Measurements from ENCODE around the gene KDSR. TPM values are rescaled to one million over a fixed set of nuclear protein-coding genes. Genes with fewer than 3 reads are reported as not detected.

KDSR gene
- total and polyA plus RNA-seq, 2 donors (not counting 1 experiment from before 2014, with no cell fraction given) = 43.3 to 54.1 TPM

DNA sequence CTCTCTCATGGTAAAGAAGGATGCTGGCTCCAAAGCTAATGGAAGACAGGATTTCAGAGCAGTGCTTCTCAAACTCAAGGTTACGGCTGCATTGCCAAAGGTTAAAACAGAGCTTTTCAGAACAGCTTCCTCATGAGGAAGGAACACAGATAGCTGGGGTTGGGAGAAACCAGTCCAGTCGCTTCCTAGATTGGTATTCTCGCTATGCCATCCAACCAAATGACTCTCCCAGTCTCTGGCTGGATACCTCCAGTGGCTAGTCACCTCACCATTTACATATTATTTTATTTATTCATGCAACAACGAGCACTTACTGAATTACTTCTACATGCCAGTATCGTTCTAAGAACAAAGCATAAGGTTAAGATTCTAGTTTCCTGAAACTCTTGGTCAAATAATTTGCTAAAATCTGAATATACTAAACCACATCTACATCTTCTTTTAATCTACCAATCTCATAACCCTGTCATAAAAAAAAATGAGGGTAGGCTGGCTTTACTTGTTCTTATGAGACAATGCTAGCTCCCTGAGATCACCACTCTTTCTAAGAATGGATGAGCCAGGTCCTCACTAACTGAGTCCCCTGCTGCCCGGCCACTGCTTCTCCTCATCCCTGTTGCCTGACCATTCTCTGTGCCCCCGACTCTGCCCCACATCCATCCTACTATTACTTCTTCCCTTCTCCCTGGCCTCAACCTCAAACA lies 20.4 kb downstream of the KDSR start:
- no peak overlapping the region for H3K27ac ChIP-seq (ENCODE audit: insufficient read depth, low read length)
- no peaks in the 10 kb centered on the region for H3K79me2 ChIP-seq (ENCODE audit: control insufficient read depth, insufficient read depth, low read length)
- H3K4me3 ChIP-seq (replicated peaks in 1 of 4; ENCODE audit: control extremely low read depth in 1 of 4, insufficient read depth in 1 of 4, low read depth in 3 of 4, low read length in 4 of 4) = no peak overlapping the region
- peaks cover 16% of the 10 kb centered on the region for H3K36me3 ChIP-seq (ENCODE audit: control insufficient read depth, insufficient read depth, low read length)
- TF ChIP-seq CTCF (conservative IDR thresholded peaks at IDR 0.05 in 1 of 2, IDR thresholded peaks at IDR 0.05 in 1 of 2; ENCODE audit: low read depth in 1 of 2, low read length in 2 of 2) (no peak), EZH2 (IDR thresholded peaks at IDR 0.05; ENCODE audit: low read length, missing control alignments) (no peak)
- no peaks in the 10 kb centered on the region for H3K4me1 ChIP-seq (ENCODE audit: control insufficient read depth, extremely low read depth, insufficient read depth, low read length)
- no peaks in the 10 kb centered on the region for H3K9me3 ChIP-seq (ENCODE audit: control insufficient read depth, insufficient read depth, low read depth, low read length)
- H3K9ac ChIP-seq (ENCODE audit: insufficient read depth, low read length) = no peak overlapping the region
- no peaks in the 10 kb centered on the region for H3K27me3 ChIP-seq (ENCODE audit: control insufficient read depth, insufficient read depth, low read length)
- H3K4me2 ChIP-seq (ENCODE audit: extremely low read depth, insufficient read depth, low read length) = no peak overlapping the region
- no peaks in the 10 kb centered on the region for H4K20me1 ChIP-seq (ENCODE audit: control insufficient read depth, extremely low read depth, insufficient read depth, low read length)
- no peak overlapping the region for H2AFZ ChIP-seq (ENCODE audit: low read length)
- peak in 1 of 2 donors; percentile 36 for DNase-seq (ENCODE audit: low read depth in 2 of 2)

GRCh38 chr18:63346031-63346430 lies 21.0 kb downstream of the KDSR start:
- DNase-seq (ENCODE audit: low read depth in 2 of 2) = peak in 1 of 2 donors; percentile 6
- Histone ChIP-seq H3K27me3 (ENCODE audit: control insufficient read depth, insufficient read depth, low read length) (no peaks in the 10 kb centered on the region), H3K4me3 (replicated peaks in 1 of 4; ENCODE audit: control extremely low read depth in 1 of 4, insufficient read depth in 1 of 4, low read depth in 3 of 4, low read length in 4 of 4) (no peak overlapping the region), H3K27ac (ENCODE audit: insufficient read depth, low read length) (no peak overlapping the region), H2AFZ (ENCODE audit: low read length) (no peak overlapping the region), H3K36me3 (ENCODE audit: control insufficient read depth, insufficient read depth, low read length) (peaks cover 16% of the 10 kb centered on the region), H3K9me3 (ENCODE audit: control insufficient read depth, insufficient read depth, low read depth, low read length) (no peaks in the 10 kb centered on the region), H3K79me2 (ENCODE audit: control insufficient read depth, insufficient read depth, low read length) (no peaks in the 10 kb centered on the region), H3K4me2 (ENCODE audit: extremely low read depth, insufficient read depth, low read length) (no peak overlapping the region), H3K9ac (ENCODE audit: insufficient read depth, low read length) (no peak overlapping the region), H3K4me1 (ENCODE audit: control insufficient read depth, extremely low read depth, insufficient read depth, low read length) (no peaks in the 10 kb centered on the region), H4K20me1 (ENCODE audit: control insufficient read depth, extremely low read depth, insufficient read depth, low read length) (no peaks in the 10 kb centered on the region)
- TF ChIP-seq EZH2 (IDR thresholded peaks at IDR 0.05; ENCODE audit: low read length, missing control alignments) (no peak), CTCF (conservative IDR thresholded peaks at IDR 0.05 in 1 of 2, IDR thresholded peaks at IDR 0.05 in 1 of 2; ENCODE audit: low read depth in 1 of 2, low read length in 2 of 2) (no peak)

- Histone ChIP-seq H3K4me1 (ENCODE audit: control insufficient read depth, extremely low read depth, insufficient read depth, low read length) (no peaks in the 10 kb centered on the region), H3K9me3 (ENCODE audit: control insufficient read depth, insufficient read depth, low read depth, low read length) (no peaks in the 10 kb centered on the region), H3K4me2 (ENCODE audit: extremely low read depth, insufficient read depth, low read length) (no peak overlapping the region), H3K9ac (ENCODE audit: insufficient read depth, low read length) (no peak overlapping the region), H3K36me3 (ENCODE audit: control insufficient read depth, insufficient read depth, low read length) (peaks cover 12% of the 10 kb centered on the region), H3K27ac (ENCODE audit: insufficient read depth, low read length) (no peak overlapping the region), H2AFZ (ENCODE audit: low read length) (no peak overlapping the region), H4K20me1 (ENCODE audit: control insufficient read depth, extremely low read depth, insufficient read depth, low read length) (no peaks in the 10 kb centered on the region), H3K79me2 (ENCODE audit: control insufficient read depth, insufficient read depth, low read length) (no peaks in the 10 kb centered on the region), H3K27me3 (ENCODE audit: control insufficient read depth, insufficient read depth, low read length) (no peaks in the 10 kb centered on the region), H3K4me3 (replicated peaks in 1 of 4; ENCODE audit: control extremely low read depth in 1 of 4, insufficient read depth in 1 of 4, low read depth in 3 of 4, low read length in 4 of 4) (no peak overlapping the region)
- TF ChIP-seq EZH2 (IDR thresholded peaks at IDR 0.05; ENCODE audit: low read length, missing control alignments) (no peak), CTCF (conservative IDR thresholded peaks at IDR 0.05 in 1 of 2, IDR thresholded peaks at IDR 0.05 in 1 of 2; ENCODE audit: low read depth in 1 of 2, low read length in 2 of 2) (no peak)
- no peak for DNase-seq (ENCODE audit: low read depth in 2 of 2)
Measured at GRCh38 chr18:63344918-63345317, 22.1 kb downstream of the KDSR start.

All from fibroblast of lung (primary cell).